ENCODE measurements around the gene USP36.

GRCh38 chr17:78819806-78820792 lies 20.5 kb downstream of the USP36 start:
- TF ChIP-seq CTCF (IDR thresholded peaks at IDR 0.05) = no peak
- no peak for TF ChIP-seq POLR2A (IDR thresholded peaks at IDR 0.05)
